ENCODE measurements around the gene ZNF208. TPM values are rescaled to one million over a fixed set of nuclear protein-coding genes. Genes with fewer than 3 reads are reported as not detected.
"Not testable (repeated sequence)": the region's sequence is repeated elsewhere in the genome, so short reads cannot be mapped to it uniquely, and the experiment has no call there.

Gene ZNF208
- polyA plus RNA-seq, 1 donor: 1.4 TPM

GRCh38 chr19:21884786-21885185 is 126.0 kb downstream of the ZNF208 start:
- not testable (repeated sequence) for DNase-seq (ENCODE audit: low read depth)

- no peak for DNase-seq (ENCODE audit: low read depth)
These were observed 127.2 kb downstream of the ZNF208 start for GRCh38 chr19:21883516-21883915.

Other genes with a start within 250 kb of the ZNF208 start
- 6.8 TPM for gene ZNF100, start 243.4 kb downstream of the ZNF208 start, polyA plus RNA-seq (ENCODE audit: insufficient read length)
- 12.2 TPM for gene ZNF43, start 174.8 kb downstream of the ZNF208 start, polyA plus RNA-seq (ENCODE audit: insufficient read length)
- gene ZNF257, start 41.5 kb upstream of the ZNF208 start, polyA plus RNA-seq (ENCODE audit: insufficient read length): 2.6 TPM
- gene ZNF676, start 186.0 kb upstream of the ZNF208 start, polyA plus RNA-seq (ENCODE audit: insufficient read length): 0.10 TPM